Measurements from ENCODE around the gene GABRG3.

DNA sequence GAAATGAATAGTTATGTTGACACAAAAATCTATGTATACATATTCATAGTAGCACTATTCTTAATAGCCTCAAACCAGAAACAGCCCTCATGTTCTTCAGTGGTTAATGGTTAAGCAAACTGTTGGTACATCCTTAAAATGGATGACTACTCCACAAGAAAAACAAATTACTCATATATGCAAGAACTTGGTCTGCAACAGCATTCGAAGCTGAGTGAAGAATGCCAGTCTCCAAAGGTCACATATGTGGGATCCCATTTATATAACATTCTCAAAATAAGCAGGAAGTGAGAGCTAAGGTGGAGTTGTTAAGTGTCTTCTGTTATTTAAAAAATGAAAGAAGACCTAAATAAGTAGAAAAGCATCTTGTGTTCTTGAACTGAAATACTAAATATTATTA is 365.7 kb downstream of the GABRG3 start:
- TF ChIP-seq CTCF (IDR thresholded peaks at IDR 0.05; ENCODE audit: low read depth, low read length, missing input control): no peak
- no peak for TF ChIP-seq TAF1 (conservative IDR thresholded peaks at IDR 0.05)
- TF ChIP-seq JUND (IDR thresholded peaks at IDR 0.05): no peak
- no peak for TF ChIP-seq GABPA (IDR thresholded peaks at IDR 0.05 in 1 of 2, conservative IDR thresholded peaks at IDR 0.05 in 1 of 2)
- TF ChIP-seq FOXA1 (IDR thresholded peaks at IDR 0.05): no peak
- TF ChIP-seq RAD21 (IDR thresholded peaks at IDR 0.05): no peak
- TF ChIP-seq YY1 (IDR thresholded peaks at IDR 0.05): no peak

All from liver (tissue), 3 donors.